ENCODE measurements around the gene MPPE1. TPM values are rescaled to one million over a fixed set of nuclear protein-coding genes. Genes with fewer than 3 reads are reported as not detected.

The MPPE1 gene
- total and polyA plus RNA-seq, 10 of the 15 experiments (the other 5 are each of a cell fraction or from before 2014, with no cell fraction given): 13.8 to 34.5 (median 27.6) TPM

- WGBS (ENCODE audit: insufficient coverage, insufficient replicate concordance, low lambda C conversion rate, missing lambda C conversion rate): 35% methylated on average over 8 of the region's 8 CpGs
- in situ Hi-C loops (cut with MboI): no loop called here
- no TSS peak for BruUV-seq (replicated peaks)
These were observed 39.9 kb downstream of the MPPE1 start for GRCh38 chr18:11868230-11868629.

More at GRCh38 chr18:11868230-11868629, 39.9 kb downstream of the MPPE1 start:
- Histone ChIP-seq H2AFZ (ENCODE audit: control insufficient read depth, low read depth, low read length) (no peak overlapping the region), H4K20me1 (ENCODE audit: control insufficient read depth, insufficient read depth) (no peaks in the 10 kb centered on the region), H3K4me3 (no peak overlapping the region), H3K4me1 (ENCODE audit: control insufficient read depth, insufficient read depth, low read length) (no peaks in the 10 kb centered on the region), H3K9ac (ENCODE audit: control insufficient read depth, insufficient read depth, low read length) (no peak overlapping the region), H3K4me2 (ENCODE audit: control insufficient read depth, insufficient read depth) (no peak overlapping the region), H3K9me3 (replicated peaks; ENCODE audit: control insufficient read depth, insufficient read depth, low read length) (no peaks in the 10 kb centered on the region), H3K36me3 (ENCODE audit: control insufficient read depth in 2 of 2, insufficient read depth in 2 of 2, low read length in 1 of 2) (no peaks in the 10 kb centered on the region), H3K27ac (ENCODE audit: control insufficient read depth, insufficient read depth) (no peak overlapping the region), H3K79me2 (ENCODE audit: control insufficient read depth, insufficient read depth, low read length) (no peaks in the 10 kb centered on the region), H3K27me3 (replicated peaks in 1 of 2; ENCODE audit: control insufficient read depth in 2 of 2, insufficient read depth in 2 of 2, low read length in 1 of 2) (no peaks in the 10 kb centered on the region; a peak in 1 of 4 replicates)
- no peak for FAIRE-seq
- intact Hi-C loops (cut with micrococcal nuclease; ENCODE audit: unreplicated experiment): no loop called here
- ATAC-seq: no peak
- DNase-seq (ENCODE audit: low read depth, low spot score): no peak
- CTCF ChIA-PET: no interaction called here
- RAD21 ChIA-PET (ENCODE audit: unreplicated experiment): no interaction called here
- TF ChIP-seq MXI1 (IDR thresholded peaks at IDR 0.05; ENCODE audit: low read depth, low read length): no peak
- TF ChIP-seq KAT2A (conservative IDR thresholded peaks at IDR 0.05; ENCODE audit: control insufficient read depth, low read depth, low read length): no peak
- TF ChIP-seq SREBF2 (IDR thresholded peaks at IDR 0.05; ENCODE audit: low read length): no peak
- no peak for TF ChIP-seq NFYB (IDR thresholded peaks at IDR 0.05; ENCODE audit: insufficient read depth, low read depth, low read length)
- TF ChIP-seq ZNF207 (IDR thresholded peaks at IDR 0.05; ENCODE audit: borderline replicate concordance): no peak
- no peak for TF ChIP-seq PRDM15 (CRISPR knock-in tag; IDR thresholded peaks at IDR 0.05)
- TF ChIP-seq KLF5 (IDR thresholded peaks at IDR 0.05; ENCODE audit: partially characterized antibody): no peak
- no peak for TF ChIP-seq SUPT20H (IDR thresholded peaks at IDR 0.05; ENCODE audit: borderline replicate concordance, control insufficient read depth, low read depth, low read length)
- no peak for TF ChIP-seq ZSCAN29 (IDR thresholded peaks at IDR 0.05)
- TF ChIP-seq ZNF687 (IDR thresholded peaks at IDR 0.05): no peak
- no peak for TF ChIP-seq IKZF1 (conservative IDR thresholded peaks at IDR 0.05)
- SMC1A ChIA-PET (ENCODE audit: uncharacterized antibody, unreplicated experiment): no interaction called here
- POLR2A ChIA-PET: no interaction called here

All from GM12878 (cell line).